Activated T-helper 1 cell treated with anti-CD3 and anti-CD28 coated beads, Interleukin-12 subunit alpha, Interleukin-12 subunit beta, Interleukin-2, Interleukin-4 antibody, amounts not matched to agents 30 ng/mL and 10 ng/mL and 1 ng/mL, durations not matched to agents 14 hours and 24 hours and 36 hours (primary cell): ENCODE results near the gene ZFR2. TPM values are rescaled to one million over a fixed set of nuclear protein-coding genes. Genes with fewer than 3 reads are reported as not detected.

Experiments used
- DNase-seq: peaks from one replicate; pipeline ENCODE4 v3.0.0; 2021; ENCODE audit warnings: low spot score
- H3K27ac Mint-ChIP-seq: one replicate; pipeline ENCODE4 v1.8.0; 2021; ENCODE audit warnings: mild to moderate bottlenecking, mixed read lengths
- H3K27me3 Mint-ChIP-seq: one replicate; pipeline ENCODE4 v1.8.0; 2022; ENCODE audit warnings: mild to moderate bottlenecking, moderate library complexity, mixed read lengths; ENCODE audit not compliant: insufficient read depth
- H3K36me3 Mint-ChIP-seq: one replicate; pipeline ENCODE4 v1.8.0; 2021; ENCODE audit warnings: low read depth, mixed read lengths
- H3K4me1 Mint-ChIP-seq: one replicate; pipeline ENCODE4 v1.8.0; 2021; ENCODE audit warnings: low read depth, mixed read lengths
- H3K4me3 Mint-ChIP-seq: one replicate; pipeline ENCODE4 v1.8.0; 2021; ENCODE audit warnings: mild to moderate bottlenecking, moderate library complexity, mixed read lengths
- H3K9me3 Mint-ChIP-seq: one replicate; pipeline ENCODE4 v1.8.0; 2021; ENCODE audit warnings: mixed read lengths
- intact Hi-C: fragments of 100-400 bp; cut with micrococcal nuclease; formaldehyde crosslinking; loops from one replicate; pipeline ENCODE4 v1.15.1; 2024
- total RNA-seq: library from RNA; stranded (reverse); gene quantifications from 2 replicates; pipeline ENCODE4 v1.2.3, GENCODE V29; 2022

Gene ZFR2
- total RNA-seq, 1 donor from 2014 or later = 0.39 TPM

- Mint-ChIP-seq H3K36me3 (peaks cover 15% of the 10 kb centered on the region), H3K9me3 (peaks cover 22% of the 10 kb centered on the region), H3K4me3 (peak overlapping the region; percentile 68), H3K27ac (no peak overlapping the region), H3K27me3 (peaks cover 7% of the 10 kb centered on the region), H3K4me1 (no peaks in the 10 kb centered on the region)
- no peak for DNase-seq
- intact Hi-C loops = loop anchor here (1.0 kb wide), 1 partner anchor 38 kb away; no protein-coding TSS in a partner anchor
Observed at GRCh38 chr19:3783660-3784584, 84.9 kb downstream of the ZFR2 start.

- intact Hi-C loops = loop anchor here (1.0 kb wide), 1 partner anchor 39 kb away; no protein-coding TSS in a partner anchor
- Mint-ChIP-seq H3K4me3 (no peak overlapping the region), H3K4me1 (no peaks in the 10 kb centered on the region), H3K27me3 (peaks cover 7% of the 10 kb centered on the region), H3K36me3 (peaks cover 15% of the 10 kb centered on the region), H3K27ac (no peak overlapping the region), H3K9me3 (peaks cover 22% of the 10 kb centered on the region)
- DNase-seq = no peak
Observed at GRCh38 chr19:3782903-3783302, 85.9 kb downstream of the ZFR2 start.

GRCh38 chr19:3782330-3782729, 86.5 kb downstream of the ZFR2 start:
- Mint-ChIP-seq H3K4me1 (no peaks in the 10 kb centered on the region), H3K27ac (no peak overlapping the region), H3K36me3 (peaks cover 15% of the 10 kb centered on the region), H3K9me3 (peaks cover 22% of the 10 kb centered on the region), H3K4me3 (no peak overlapping the region), H3K27me3 (peaks cover 7% of the 10 kb centered on the region)
- intact Hi-C loops = no loop called here
- no peak for DNase-seq

GRCh38 chr19:3781603-3782002, 87.2 kb downstream of the ZFR2 start:
- no peaks in the 10 kb centered on the region for H3K4me1 Mint-ChIP-seq
- H3K36me3 Mint-ChIP-seq = peaks cover 15% of the 10 kb centered on the region
- no peak overlapping the region for H3K4me3 Mint-ChIP-seq
- H3K27ac Mint-ChIP-seq = no peak overlapping the region
- peaks cover 22% of the 10 kb centered on the region for H3K9me3 Mint-ChIP-seq
- intact Hi-C loops = no loop called here
- no peak for DNase-seq
- H3K27me3 Mint-ChIP-seq = peaks cover 3% of the 10 kb centered on the region

- Mint-ChIP-seq H3K4me1 (no peaks in the 10 kb centered on the region), H3K9me3 (peaks cover 22% of the 10 kb centered on the region), H3K27ac (no peak overlapping the region), H3K4me3 (no peak overlapping the region), H3K27me3 (peaks cover 2% of the 10 kb centered on the region), H3K36me3 (peaks cover 15% of the 10 kb centered on the region)
- DNase-seq = no peak
- intact Hi-C loops = no loop called here
Observed at GRCh38 chr19:3780786-3781304, 88.0 kb downstream of the ZFR2 start.

- Mint-ChIP-seq H3K36me3 (peaks cover 15% of the 10 kb centered on the region), H3K27ac (no peak overlapping the region)
Observed at GRCh38 chr19:3778899-3779723, 89.7 kb downstream of the ZFR2 start.

GRCh38 chr19:3778104-3778867, 90.6 kb downstream of the ZFR2 start:
- Mint-ChIP-seq H3K4me3 (no peak overlapping the region), H3K27ac (no peak overlapping the region), H3K27me3 (peaks cover 2% of the 10 kb centered on the region), H3K36me3 (peaks cover 15% of the 10 kb centered on the region), H3K9me3 (peaks cover 22% of the 10 kb centered on the region), H3K4me1 (no peaks in the 10 kb centered on the region)
- intact Hi-C loops = no loop called here
- DNase-seq = no peak

More at GRCh38 chr19:3778899-3779723, 89.7 kb downstream of the ZFR2 start:
- Mint-ChIP-seq H3K4me1 (no peaks in the 10 kb centered on the region), H3K27me3 (no peaks in the 10 kb centered on the region), H3K9me3 (peaks cover 22% of the 10 kb centered on the region), H3K4me3 (no peak overlapping the region)
- no peak for DNase-seq
- intact Hi-C loops = no loop called here

- H3K36me3 Mint-ChIP-seq = peaks cover 3% of the 10 kb centered on the region
- H3K9me3 Mint-ChIP-seq = peaks cover 9% of the 10 kb centered on the region
Observed at GRCh38 chr19:3776479-3777040, 92.3 kb downstream of the ZFR2 start.

GRCh38 chr19:3775831-3776230, 93.0 kb downstream of the ZFR2 start:
- Mint-ChIP-seq H3K4me1 (no peaks in the 10 kb centered on the region), H3K27ac (no peak overlapping the region), H3K9me3 (peaks cover 1% of the 10 kb centered on the region), H3K27me3 (peaks cover 2% of the 10 kb centered on the region), H3K36me3 (peaks cover 2% of the 10 kb centered on the region), H3K4me3 (no peak overlapping the region)
- no peak for DNase-seq
- intact Hi-C loops = no loop called here

More at GRCh38 chr19:3776479-3777040, 92.3 kb downstream of the ZFR2 start:
- Mint-ChIP-seq H3K4me3 (no peak overlapping the region), H3K27me3 (peaks cover 2% of the 10 kb centered on the region), H3K4me1 (no peaks in the 10 kb centered on the region), H3K27ac (no peak overlapping the region)
- no peak for DNase-seq
- intact Hi-C loops = no loop called here

GRCh38 chr19:3775374-3775711, 93.5 kb downstream of the ZFR2 start:
- intact Hi-C loops = no loop called here

GRCh38 chr19:3774621-3775373, 94.0 kb downstream of the ZFR2 start:
- Mint-ChIP-seq H3K27me3 (peaks cover 2% of the 10 kb centered on the region), H3K27ac (no peak overlapping the region), H3K4me1 (no peaks in the 10 kb centered on the region), H3K4me3 (no peak overlapping the region), H3K36me3 (peaks cover 2% of the 10 kb centered on the region), H3K9me3 (no peaks in the 10 kb centered on the region)
- no peak for DNase-seq
- intact Hi-C loops = no loop called here

More at GRCh38 chr19:3775374-3775711, 93.5 kb downstream of the ZFR2 start:
- H3K9me3 Mint-ChIP-seq = no peaks in the 10 kb centered on the region
- H3K36me3 Mint-ChIP-seq = peaks cover 2% of the 10 kb centered on the region
- H3K4me1 Mint-ChIP-seq = no peaks in the 10 kb centered on the region
- no peak for DNase-seq
- no peak overlapping the region for H3K4me3 Mint-ChIP-seq
- peaks cover 2% of the 10 kb centered on the region for H3K27me3 Mint-ChIP-seq
- H3K27ac Mint-ChIP-seq = no peak overlapping the region
